Endothelial cell of umbilical vein (primary cell): Measurements from ENCODE around the gene CEP78. TPM values are rescaled to one million over a fixed set of nuclear protein-coding genes. Genes with fewer than 3 reads are reported as not detected.

ENCODE experiments used
- BruUV-seq: library from RNA; stranded (reverse); fragments of 400-500 nt; replicated peaks from 2 replicates; lab custom pipeline; 2021; lab: Mats Ljungman, UMichigan
- CTCF ChIA-PET: fragments of 300-600, 350-600 bp; sonication (Branson Sonifier 250); formaldehyde crosslinking; loops from one replicate; lab custom pipeline; 2021; ENCODE audit warnings: antibody characterized with exemption, inconsistent platforms; lab: Charles Lee
- POLR2A ChIA-PET: fragments of 300-600, 350-600 bp; sonication (Branson Sonifier 250); formaldehyde crosslinking; loops from one replicate; lab custom pipeline; 2021; ENCODE audit warnings: antibody characterized with exemption, inconsistent platforms; lab: Charles Lee
- DNase-seq: peaks from one replicate; pipeline ENCODE4 v3.0.0-alpha.2; 2011; ENCODE audit warnings: low read depth, low spot score
- FAIRE-seq: peaks from 2 replicates; lab custom pipeline; 2011; peaks lifted over from hg19 to GRCh38; lab: Jason Lieb, UNC
- H2AFZ ChIP-seq: 2 replicates; pipeline ENCODE4 v1.6.0; 2012; ENCODE audit warnings: low read depth, low read length, control low read depth, inconsistent platforms
- H3K27ac ChIP-seq: 2 replicates; pipeline ENCODE4 v1.5.1; 2011; ENCODE audit warnings: low read depth, mild to moderate bottlenecking, control low read depth, low read length, moderate library complexity; ENCODE audit not compliant: insufficient read depth
- H3K27me3 ChIP-seq, 2 experiments: 2 replicates each; pipeline versions ENCODE4 v1.6.0 to v1.6.1; 2011; ENCODE audit warnings: low read length in 2 of 2, mixed read lengths in 1 of 2; ENCODE audit not compliant: control insufficient read depth in 2 of 2, insufficient read depth in 2 of 2
- H3K36me3 ChIP-seq, 2 experiments: 2 replicates in 1 of 2; 3 replicates in 1 of 2; pipeline ENCODE4 v1.5.1; 2011; ENCODE audit warnings: low read length in 2 of 2, mild to moderate bottlenecking in 1 of 2, moderate library complexity in 1 of 2; ENCODE audit not compliant: control insufficient read depth in 2 of 2, insufficient read depth in 2 of 2; ENCODE audit errors: extremely low read depth in 1 of 2
- H3K4me1 ChIP-seq: 3 replicates; pipeline ENCODE4 v1.5.1; 2011; ENCODE audit warnings: mild to moderate bottlenecking, low read length; ENCODE audit not compliant: control insufficient read depth, insufficient read depth; ENCODE audit errors: extremely low read depth
- H3K4me2 ChIP-seq: 2 replicates; pipeline ENCODE4 v1.6.1; 2011; ENCODE audit warnings: low read length, control low read depth, mixed read lengths; ENCODE audit not compliant: insufficient read depth
- H3K4me3 ChIP-seq, 3 experiments: fragments of 200-600 bp in 1 of 3; sonication (generic), shearing (Covaris generic) in 1 of 3; replicated peaks in 1 of 3; 2 replicates each; pipeline ENCODE4 v1.5.1; 2011 to 2016; ENCODE audit warnings: control low read depth in 3 of 3, low read length in 3 of 3, mild to moderate bottlenecking in 2 of 3, inconsistent platforms in 1 of 3, low read depth in 1 of 3, moderate library complexity in 1 of 3; ENCODE audit not compliant: insufficient read depth in 1 of 3
- H3K79me2 ChIP-seq: 2 replicates; pipeline ENCODE4 v1.6.0; 2012; ENCODE audit warnings: low read length, inconsistent platforms; ENCODE audit not compliant: control insufficient read depth, insufficient read depth
- H3K9ac ChIP-seq: replicated peaks from 2 replicates; pipeline ENCODE3; 2011; ENCODE audit warnings: low read length, control low read depth; ENCODE audit not compliant: insufficient read depth; ENCODE audit errors: extremely low read depth
- H3K9me1 ChIP-seq: replicated peaks from 3 replicates; pipeline ENCODE4 v1.6.0; 2011; ENCODE audit warnings: mild to moderate bottlenecking, low read length; ENCODE audit not compliant: control insufficient read depth, insufficient read depth; ENCODE audit errors: extremely low read depth
- H3K9me3 ChIP-seq: replicated peaks from 2 replicates; pipeline ENCODE4 v1.5.1; 2012; ENCODE audit warnings: low read length, inconsistent platforms; ENCODE audit not compliant: control insufficient read depth, insufficient read depth
- H4K20me1 ChIP-seq: replicated peaks from 2 replicates; pipeline ENCODE3; 2011; ENCODE audit warnings: mild to moderate bottlenecking, low read length; ENCODE audit not compliant: control insufficient read depth, insufficient read depth; ENCODE audit errors: extremely low read depth
- EZH2 ChIP-seq: IDR thresholded peaks from 2 replicates; pipeline ENCODE4 v1.6.1; 2012; ENCODE audit warnings: borderline replicate concordance, low read depth, mild to moderate bottlenecking, moderate library complexity, low read length, inconsistent platforms; ENCODE audit not compliant: severe bottlenecking
- GATA2 ChIP-seq: IDR thresholded peaks from 2 replicates; pipeline ENCODE4 v1.7.0; 2011; ENCODE audit warnings: low read depth, mild to moderate bottlenecking, moderate library complexity, mixed read lengths, low read length; ENCODE audit not compliant: insufficient read length, insufficient read depth
- JUN ChIP-seq: IDR thresholded peaks from 2 replicates; pipeline ENCODE4 v1.6.1; 2011; ENCODE audit warnings: borderline replicate concordance, low read depth; ENCODE audit not compliant: insufficient read length, insufficient read depth
- MYC ChIP-seq: IDR thresholded peaks from one replicate; pipeline ENCODE4 v1.6.1; 2011; ENCODE audit warnings: mild to moderate bottlenecking, low read depth, low read length
- POLR2A ChIP-seq: IDR thresholded peaks from 2 replicates; pipeline ENCODE4 v1.6.1; 2012; ENCODE audit warnings: low read depth, mild to moderate bottlenecking, control low read depth, low read length
- POLR2AphosphoS5 ChIP-seq: IDR thresholded peaks from 2 replicates; pipeline ENCODE4 v1.6.1; 2012; ENCODE audit warnings: low read depth, mild to moderate bottlenecking, control low read depth, low read length, moderate library complexity; ENCODE audit not compliant: insufficient read depth
- dilution Hi-C: fragments of 300-500 bp; cut with MboI; formaldehyde crosslinking; loops from one replicate; pipeline ENCODE4 v1.15.0; 2019; ENCODE audit warnings: low sequenced_read_pairs; ENCODE audit not compliant: extremely low pct_ligation_motif_present
- intact Hi-C: fragments of 100-400 bp; cut with micrococcal nuclease; formaldehyde crosslinking; loops from one replicate; pipeline ENCODE4 v1.10.0; 2022
- polyA plus RNA-seq, 4 experiments: library from polyadenylated mRNA; depleted of rRNA in 3 of 4; stranded (reverse) in 3 of 4; unstranded in 1 of 4; fragments of >200 nt; gene quantifications; 2 replicates each; pipeline versions ENCODE4 v1.2.1 to v1.2.3, GENCODE V29; 2011 to 2012; ENCODE audit warnings: missing spikeins in 1 of 4
- total RNA-seq: library from RNA; stranded (reverse); gene quantifications from 2 replicates; pipeline ENCODE4 v1.2.3, GENCODE V29; 2021
- TF ChIP-seq, protein P1 (sequence below), 2 donors: IDR thresholded peaks; 1 replicate in 1 of 2; 2 replicates in 1 of 2; pipeline ENCODE4 v1.5.1; 2011; ENCODE audit warnings: low read length in 2 of 2, mild to moderate bottlenecking in 2 of 2, moderate library complexity in 2 of 2, control low read depth in 1 of 2, inconsistent platforms in 1 of 2, low read depth in 1 of 2; ENCODE audit not compliant: insufficient read depth in 1 of 2; ENCODE audit errors: extremely low read depth in 1 of 2

Gene CEP78
- total and polyA plus RNA-seq, 2 donors (not counting 3 experiments of a cell fraction or from before 2014, with no cell fraction given) = 6.5 to 35.9 TPM

DNA sequence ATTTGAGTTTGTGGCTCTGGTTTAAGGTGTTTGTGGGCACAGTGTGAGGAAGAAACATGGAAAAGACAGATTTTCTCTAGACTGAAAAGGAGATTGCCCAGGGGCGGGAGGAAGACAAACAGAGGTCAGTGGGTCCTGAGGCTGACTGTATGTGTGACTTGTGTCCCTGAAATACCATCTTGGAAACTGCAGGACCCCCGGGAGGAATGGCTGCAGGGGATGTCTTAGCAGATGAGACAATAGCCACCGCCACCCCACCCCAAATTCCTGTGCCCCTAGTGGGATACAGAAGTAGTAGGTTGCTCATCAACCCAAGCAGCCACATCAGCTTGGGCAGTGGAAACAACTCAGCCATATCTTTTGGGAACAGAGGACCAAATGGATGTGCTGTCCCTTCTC lies 59.3 kb downstream of the CEP78 start:
- Histone ChIP-seq H3K27ac (no peak overlapping the region), H3K9ac (no peak overlapping the region), H3K4me2 (no peak overlapping the region), H3K4me1 (peaks cover 3% of the 10 kb centered on the region), H3K9me3 (no peaks in the 10 kb centered on the region), H3K79me2 (peaks cover 10% of the 10 kb centered on the region), H3K9me1 (no peaks in the 10 kb centered on the region), H2AFZ (no peak overlapping the region), H3K4me3 (no peak overlapping the region), H3K36me3 (no peaks in the 10 kb centered on the region), H4K20me1 (no peaks in the 10 kb centered on the region), H3K27me3 (peaks cover 0 to 3% of the 10 kb centered on the region in 2 experiments)
- FAIRE-seq (no peak), DNase-seq (no peak)
- BruUV-seq = no TSS peak
- ChIA-PET CTCF (no interaction called here), POLR2A (no interaction called here)
- no peak for TF ChIP-seq POLR2A
- TF ChIP-seq, protein P1, sequence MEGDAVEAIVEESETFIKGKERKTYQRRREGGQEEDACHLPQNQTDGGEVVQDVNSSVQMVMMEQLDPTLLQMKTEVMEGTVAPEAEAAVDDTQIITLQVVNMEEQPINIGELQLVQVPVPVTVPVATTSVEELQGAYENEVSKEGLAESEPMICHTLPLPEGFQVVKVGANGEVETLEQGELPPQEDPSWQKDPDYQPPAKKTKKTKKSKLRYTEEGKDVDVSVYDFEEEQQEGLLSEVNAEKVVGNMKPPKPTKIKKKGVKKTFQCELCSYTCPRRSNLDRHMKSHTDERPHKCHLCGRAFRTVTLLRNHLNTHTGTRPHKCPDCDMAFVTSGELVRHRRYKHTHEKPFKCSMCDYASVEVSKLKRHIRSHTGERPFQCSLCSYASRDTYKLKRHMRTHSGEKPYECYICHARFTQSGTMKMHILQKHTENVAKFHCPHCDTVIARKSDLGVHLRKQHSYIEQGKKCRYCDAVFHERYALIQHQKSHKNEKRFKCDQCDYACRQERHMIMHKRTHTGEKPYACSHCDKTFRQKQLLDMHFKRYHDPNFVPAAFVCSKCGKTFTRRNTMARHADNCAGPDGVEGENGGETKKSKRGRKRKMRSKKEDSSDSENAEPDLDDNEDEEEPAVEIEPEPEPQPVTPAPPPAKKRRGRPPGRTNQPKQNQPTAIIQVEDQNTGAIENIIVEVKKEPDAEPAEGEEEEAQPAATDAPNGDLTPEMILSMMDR (IDR thresholded peaks at IDR 0.05; ENCODE audit: extremely low read depth in 1 of 2, insufficient read depth in 1 of 2, low read depth in 1 of 2, low read length in 2 of 2) = no peak
- intact Hi-C loops (loop anchor here (5.0 kb wide), 1 partner anchor 1277 kb away; the partner anchor contains the start of gene TLE4), dilution Hi-C loops (no loop called here)

DNA sequence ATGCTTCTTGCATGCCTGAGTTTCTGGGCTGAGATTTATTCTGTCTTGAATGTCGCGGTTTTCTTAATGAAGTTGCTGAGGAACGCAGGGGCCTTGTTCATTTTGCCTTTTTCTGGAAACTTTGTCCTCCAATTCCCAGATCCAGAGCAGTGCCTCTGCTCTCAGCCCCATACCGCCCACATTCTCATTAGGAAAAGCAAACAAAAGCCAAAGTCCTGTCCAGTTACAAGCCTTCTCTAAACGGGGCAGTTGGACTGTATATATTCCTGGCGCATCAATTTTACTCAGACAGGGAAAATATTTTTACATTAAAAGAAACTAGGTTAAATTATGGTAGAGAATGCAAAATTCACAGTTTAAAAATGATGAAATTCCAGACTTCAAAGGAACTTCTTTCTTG lies 59.9 kb downstream of the CEP78 start:
- DNase-seq = no peak
- FAIRE-seq = no peak
- no peaks in the 10 kb centered on the region for H3K9me3 ChIP-seq
- H3K4me2 ChIP-seq = peak overlapping the region; percentile 62
- H3K36me3 ChIP-seq = peaks cover 0 to under 1% of the 10 kb centered on the region in 2 experiments
- CTCF ChIA-PET = no interaction called here
- peaks cover 10% of the 10 kb centered on the region for H3K79me2 ChIP-seq
- intact Hi-C loops (loop anchor here (2.0 to 5.0 kb wide), 2 partner anchors 35 to 1277 kb away; partner anchors contain the start of gene TLE4), dilution Hi-C loops (no loop called here)
- BruUV-seq = no TSS peak
- no peak for TF ChIP-seq EZH2
- no peak for TF ChIP-seq JUN
- TF ChIP-seq POLR2A = no peak
- no peak for TF ChIP-seq MYC
- no peak for TF ChIP-seq GATA2
- no peak for TF ChIP-seq POLR2AphosphoS5
- H3K9ac ChIP-seq = no peak overlapping the region
- peaks cover 0 to under 1% of the 10 kb centered on the region in 2 experiments for H3K27me3 ChIP-seq
- H3K9me1 ChIP-seq = no peaks in the 10 kb centered on the region
- no peaks in the 10 kb centered on the region for H4K20me1 ChIP-seq
- H3K4me3 ChIP-seq = peak overlapping the region in 1 of 3 experiments; percentile 64
- no peak overlapping the region for H3K27ac ChIP-seq
- H2AFZ ChIP-seq = peak overlapping the region; percentile 61
- peaks cover 3% of the 10 kb centered on the region for H3K4me1 ChIP-seq
- POLR2A ChIA-PET = no interaction called here
